ENCODE data around the gene PIP5K1C. TPM values are rescaled to one million over a fixed set of nuclear protein-coding genes. Genes with fewer than 3 reads are reported as not detected.

The PIP5K1C gene
- total and polyA plus RNA-seq, 9 donors, result 6.0 to 41.7 (median 30.8) TPM

GRCh38 chr19:3694361-3695123 is 5.7 kb downstream of the PIP5K1C start:
- H3K27ac ChIP-seq, result no peak overlapping the region
- peaks cover 11% of the 10 kb centered on the region for H3K4me1 ChIP-seq (ENCODE audit: insufficient read depth)
- no peaks in the 10 kb centered on the region for H3K27me3 ChIP-seq
- no peak overlapping the region for H3K4me3 ChIP-seq
- no peaks in the 10 kb centered on the region for H3K36me3 ChIP-seq
- intact Hi-C loops (cut with DNase I), result no loop called here
- H3K9me3 ChIP-seq, result no peaks in the 10 kb centered on the region
- TF ChIP-seq, protein P1, sequence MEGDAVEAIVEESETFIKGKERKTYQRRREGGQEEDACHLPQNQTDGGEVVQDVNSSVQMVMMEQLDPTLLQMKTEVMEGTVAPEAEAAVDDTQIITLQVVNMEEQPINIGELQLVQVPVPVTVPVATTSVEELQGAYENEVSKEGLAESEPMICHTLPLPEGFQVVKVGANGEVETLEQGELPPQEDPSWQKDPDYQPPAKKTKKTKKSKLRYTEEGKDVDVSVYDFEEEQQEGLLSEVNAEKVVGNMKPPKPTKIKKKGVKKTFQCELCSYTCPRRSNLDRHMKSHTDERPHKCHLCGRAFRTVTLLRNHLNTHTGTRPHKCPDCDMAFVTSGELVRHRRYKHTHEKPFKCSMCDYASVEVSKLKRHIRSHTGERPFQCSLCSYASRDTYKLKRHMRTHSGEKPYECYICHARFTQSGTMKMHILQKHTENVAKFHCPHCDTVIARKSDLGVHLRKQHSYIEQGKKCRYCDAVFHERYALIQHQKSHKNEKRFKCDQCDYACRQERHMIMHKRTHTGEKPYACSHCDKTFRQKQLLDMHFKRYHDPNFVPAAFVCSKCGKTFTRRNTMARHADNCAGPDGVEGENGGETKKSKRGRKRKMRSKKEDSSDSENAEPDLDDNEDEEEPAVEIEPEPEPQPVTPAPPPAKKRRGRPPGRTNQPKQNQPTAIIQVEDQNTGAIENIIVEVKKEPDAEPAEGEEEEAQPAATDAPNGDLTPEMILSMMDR (IDR thresholded peaks at IDR 0.05), result no peak
- TF ChIP-seq POLR2A (IDR thresholded peaks at IDR 0.05) (no peak), EP300 (IDR thresholded peaks at IDR 0.05) (no peak)
- WGBS, 3 donors, result 84 to 92% (median 90%) methylated on average over 42 of the region's 42 CpGs
- DNase-seq, result no peak

GRCh38 chr19:3693025-3693925 is 7.0 kb downstream of the PIP5K1C start:
- 73 to 82% (median 80%) methylated on average over 34 of the region's 34 CpGs for WGBS, 3 donors
- intact Hi-C loops (cut with DNase I), result no loop called here
- no peaks in the 10 kb centered on the region for H3K9me3 ChIP-seq
- H3K27me3 ChIP-seq, result no peaks in the 10 kb centered on the region
- DNase-seq, result no peak
- peaks cover 7% of the 10 kb centered on the region for H3K4me1 ChIP-seq (ENCODE audit: insufficient read depth)
- no peak overlapping the region for H3K27ac ChIP-seq
- TF ChIP-seq POLR2A (IDR thresholded peaks at IDR 0.05), result no peak
- TF ChIP-seq EP300 (IDR thresholded peaks at IDR 0.05), result no peak
- TF ChIP-seq, protein P1 (IDR thresholded peaks at IDR 0.05), result no peak
- H3K4me3 ChIP-seq, result no peak overlapping the region
- H3K36me3 ChIP-seq, result no peaks in the 10 kb centered on the region

GRCh38 chr19:3692141-3693024 is 7.9 kb downstream of the PIP5K1C start:
- Histone ChIP-seq H3K36me3 (no peaks in the 10 kb centered on the region), H3K27me3 (no peaks in the 10 kb centered on the region), H3K9me3 (no peaks in the 10 kb centered on the region), H3K4me3 (no peak overlapping the region), H3K4me1 (ENCODE audit: insufficient read depth) (peaks cover 5% of the 10 kb centered on the region), H3K27ac (no peak overlapping the region)
- intact Hi-C loops (cut with DNase I), result no loop called here
- peak in 1 of 5 donors; percentile 50 for DNase-seq
- 86 to 91% (median 88%) methylated on average over 25 of the region's 25 CpGs for WGBS, 3 donors
- TF ChIP-seq POLR2A (IDR thresholded peaks at IDR 0.05), result no peak
- no peak for TF ChIP-seq EP300 (IDR thresholded peaks at IDR 0.05)

GRCh38 chr19:3691726-3692125 is 8.5 kb downstream of the PIP5K1C start:
- WGBS, 3 donors, result 96 to 99% (median 98%) methylated on average over 18 of the region's 18 CpGs
- Histone ChIP-seq H3K27me3 (no peaks in the 10 kb centered on the region), H3K9me3 (no peaks in the 10 kb centered on the region), H3K4me3 (no peak overlapping the region), H3K36me3 (no peaks in the 10 kb centered on the region), H3K27ac (no peak overlapping the region), H3K4me1 (ENCODE audit: insufficient read depth) (peaks cover 2% of the 10 kb centered on the region)
- intact Hi-C loops (cut with DNase I), result no loop called here
- TF ChIP-seq EP300 (IDR thresholded peaks at IDR 0.05), result no peak
- DNase-seq, result no peak

GRCh38 chr19:3691372-3691716 is 8.9 kb downstream of the PIP5K1C start:
- H3K4me1 ChIP-seq (ENCODE audit: insufficient read depth), result peaks cover 2% of the 10 kb centered on the region
- H3K4me3 ChIP-seq, result no peak overlapping the region
- TF ChIP-seq EP300 (IDR thresholded peaks at IDR 0.05) (no peak), POLR2A (IDR thresholded peaks at IDR 0.05) (no peak)
- TF ChIP-seq, protein P1 (IDR thresholded peaks at IDR 0.05), result no peak
- intact Hi-C loops (cut with DNase I), result no loop called here
- H3K27ac ChIP-seq, result no peak overlapping the region
- H3K36me3 ChIP-seq, result no peaks in the 10 kb centered on the region
- no peak for DNase-seq
- H3K9me3 ChIP-seq, result no peaks in the 10 kb centered on the region
- WGBS, 3 donors, result 91 to 93% (median 92%) methylated on average over 16 of the region's 16 CpGs
- no peaks in the 10 kb centered on the region for H3K27me3 ChIP-seq

All from ovary (tissue), 9 donors.